SK-N-SH (cell line): Measurements from ENCODE around the gene GATA2.

Experiments
- EZH2phosphoT487 ChIP-seq: fragments of 200-600 bp; sonication (generic); IDR thresholded peaks from 2 replicates; pipeline ENCODE4 v1.6.1; 2017; ENCODE audit warnings: low read depth, mixed run types, mild to moderate bottlenecking, antibody characterized with exemption, moderate library complexity, borderline replicate concordance
- TF ChIP-seq, protein P1 (sequence below): fragments of 200-600 bp; sonication (generic); IDR thresholded peaks from 2 replicates; pipeline ENCODE4 v1.6.1; 2017; ENCODE audit warnings: antibody characterized with exemption, mild to moderate bottlenecking, moderate library complexity
- TF ChIP-seq, protein P2 (sequence below): IDR thresholded peaks from 2 replicates; pipeline ENCODE4 v1.4.0; 2012; ENCODE audit warnings: low read depth

DNA sequence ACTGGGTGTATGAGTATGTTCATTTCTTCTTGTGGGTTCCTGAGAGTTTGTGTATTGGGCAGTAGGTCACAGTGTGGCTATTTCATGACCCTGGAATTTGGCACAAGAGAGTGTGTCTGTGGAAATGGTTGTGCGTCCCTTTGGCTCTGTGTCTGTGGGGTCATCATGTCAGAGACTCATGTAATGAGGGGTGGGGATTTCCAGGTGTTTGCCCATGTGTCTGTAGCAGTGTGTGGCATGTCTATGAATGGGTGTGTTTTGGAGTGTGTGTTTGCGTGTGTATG is 1.3 kb upstream of the GATA2 start:
- TF ChIP-seq, protein P1, sequence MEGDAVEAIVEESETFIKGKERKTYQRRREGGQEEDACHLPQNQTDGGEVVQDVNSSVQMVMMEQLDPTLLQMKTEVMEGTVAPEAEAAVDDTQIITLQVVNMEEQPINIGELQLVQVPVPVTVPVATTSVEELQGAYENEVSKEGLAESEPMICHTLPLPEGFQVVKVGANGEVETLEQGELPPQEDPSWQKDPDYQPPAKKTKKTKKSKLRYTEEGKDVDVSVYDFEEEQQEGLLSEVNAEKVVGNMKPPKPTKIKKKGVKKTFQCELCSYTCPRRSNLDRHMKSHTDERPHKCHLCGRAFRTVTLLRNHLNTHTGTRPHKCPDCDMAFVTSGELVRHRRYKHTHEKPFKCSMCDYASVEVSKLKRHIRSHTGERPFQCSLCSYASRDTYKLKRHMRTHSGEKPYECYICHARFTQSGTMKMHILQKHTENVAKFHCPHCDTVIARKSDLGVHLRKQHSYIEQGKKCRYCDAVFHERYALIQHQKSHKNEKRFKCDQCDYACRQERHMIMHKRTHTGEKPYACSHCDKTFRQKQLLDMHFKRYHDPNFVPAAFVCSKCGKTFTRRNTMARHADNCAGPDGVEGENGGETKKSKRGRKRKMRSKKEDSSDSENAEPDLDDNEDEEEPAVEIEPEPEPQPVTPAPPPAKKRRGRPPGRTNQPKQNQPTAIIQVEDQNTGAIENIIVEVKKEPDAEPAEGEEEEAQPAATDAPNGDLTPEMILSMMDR = no peak
- TF ChIP-seq EZH2phosphoT487 = no peak
- TF ChIP-seq, protein P2, sequence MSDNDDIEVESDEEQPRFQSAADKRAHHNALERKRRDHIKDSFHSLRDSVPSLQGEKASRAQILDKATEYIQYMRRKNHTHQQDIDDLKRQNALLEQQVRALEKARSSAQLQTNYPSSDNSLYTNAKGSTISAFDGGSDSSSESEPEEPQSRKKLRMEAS = no peak
